Trophoblast cell (in vitro differentiated cells and primary cell): Measurements from ENCODE around the gene MFAP4.

ENCODE experiments used
- DNase-seq, 2 donors: peaks; one replicate each; pipeline ENCODE4 v3.0.0-alpha.2; 2016
- H2AFZ ChIP-seq: 2 replicates; pipeline ENCODE4 v1.6.1; 2013; ENCODE audit warnings: low read length, moderate library complexity, mild to moderate bottlenecking; ENCODE audit not compliant: insufficient read depth, poor library complexity
- H2AK5ac ChIP-seq: 2 replicates; pipeline ENCODE4 v1.6.1; 2013; ENCODE audit warnings: mild to moderate bottlenecking, low read length
- H2BK120ac ChIP-seq: 2 replicates; pipeline ENCODE4 v1.6.1; 2013; ENCODE audit warnings: low read length, mild to moderate bottlenecking, moderate library complexity; ENCODE audit not compliant: insufficient read depth, poor library complexity
- H2BK12ac ChIP-seq: 2 replicates; pipeline ENCODE4 v1.6.1; 2013; ENCODE audit warnings: mild to moderate bottlenecking, low read length, moderate library complexity
- H2BK5ac ChIP-seq: 2 replicates; pipeline ENCODE4 v1.6.1; 2013; ENCODE audit warnings: low read length, low read depth, moderate library complexity, mild to moderate bottlenecking; ENCODE audit not compliant: poor library complexity
- H3K14ac ChIP-seq: 2 replicates; pipeline ENCODE4 v1.6.1; 2013; ENCODE audit warnings: mild to moderate bottlenecking, low read length
- H3K18ac ChIP-seq: 2 replicates; pipeline ENCODE4 v1.6.1; 2013; ENCODE audit warnings: mild to moderate bottlenecking, low read length
- H3K23ac ChIP-seq: 2 replicates; pipeline ENCODE4 v1.6.1; 2013; ENCODE audit warnings: low read length
- H3K27ac ChIP-seq: 2 replicates; pipeline ENCODE4 v1.5.1; 2013; ENCODE audit warnings: low read depth, mild to moderate bottlenecking, inconsistent platforms, low read length, moderate library complexity
- H3K27me3 ChIP-seq: 2 replicates; pipeline ENCODE4 v1.6.1; 2013; ENCODE audit warnings: inconsistent platforms, mild to moderate bottlenecking, low read length, moderate library complexity; ENCODE audit not compliant: insufficient read depth
- H3K36me3 ChIP-seq, 2 experiments: 1 replicate in 1 of 2; 2 replicates in 1 of 2; pipeline ENCODE4 v1.6.1; 2013; ENCODE audit warnings: low read length in 2 of 2, mild to moderate bottlenecking in 2 of 2, moderate library complexity in 1 of 2; ENCODE audit not compliant: insufficient read depth in 2 of 2, control insufficient read depth in 1 of 2
- H3K4ac ChIP-seq: 2 replicates; pipeline ENCODE4 v1.6.1; 2013; ENCODE audit warnings: low read depth, mild to moderate bottlenecking, low read length, moderate library complexity
- H3K4me1 ChIP-seq, 2 experiments: 1 replicate in 1 of 2; 2 replicates in 1 of 2; pipeline ENCODE4 v1.6.1; 2013; ENCODE audit warnings: low read length in 2 of 2, mild to moderate bottlenecking in 2 of 2, moderate library complexity in 1 of 2; ENCODE audit not compliant: insufficient read depth in 2 of 2, control insufficient read depth in 1 of 2
- H3K4me2 ChIP-seq: 2 replicates; pipeline ENCODE4 v1.6.1; 2013; ENCODE audit warnings: inconsistent platforms, mild to moderate bottlenecking, low read length, moderate library complexity
- H3K4me3 ChIP-seq: 2 replicates; pipeline ENCODE4 v1.5.1; 2013; ENCODE audit warnings: mild to moderate bottlenecking, low read depth, low read length, inconsistent platforms
- H3K79me1 ChIP-seq: one replicate; pipeline ENCODE4 v1.6.1; 2013; ENCODE audit warnings: low read length
- H3K79me2 ChIP-seq: 2 replicates; pipeline ENCODE4 v1.6.1; 2013; ENCODE audit warnings: low read length, mild to moderate bottlenecking; ENCODE audit not compliant: control insufficient read depth, insufficient read depth, poor library complexity
- H3K9ac ChIP-seq: 2 replicates; pipeline ENCODE4 v1.6.1; 2013; ENCODE audit warnings: mild to moderate bottlenecking, low read length
- H3K9me3 ChIP-seq: 2 replicates; pipeline ENCODE4 v1.6.1; 2013; ENCODE audit warnings: low read depth, mild to moderate bottlenecking, control low read depth, inconsistent platforms, low read length; ENCODE audit not compliant: insufficient read depth
- H4K12ac ChIP-seq: 2 replicates; pipeline ENCODE4 v1.6.1; 2013; ENCODE audit warnings: low read depth, mild to moderate bottlenecking, low read length, moderate library complexity
- H4K8ac ChIP-seq: 2 replicates; pipeline ENCODE4 v1.6.1; 2013; ENCODE audit warnings: low read depth, mild to moderate bottlenecking, low read length, moderate library complexity
- H4K91ac ChIP-seq: one replicate; pipeline ENCODE4 v1.6.1; 2013; ENCODE audit warnings: low read depth, mild to moderate bottlenecking, low read length, moderate library complexity
- WGBS: extraction: QIAGEN DNeasy Blood & Tissue Kit; methylation state at CpG from one replicate; pipeline ENCODE4 v1.1.7; 2013; ENCODE audit warnings: missing lambda C conversion rate; ENCODE audit not compliant: insufficient read length, insufficient coverage; ENCODE audit errors: extremely low coverage; 5-methylcytosine and 5-hydroxymethylcytosine counted together

Gene MFAP4

GRCh38 chr17:19379361-19380065, 7.5 kb downstream of the MFAP4 start:
- H3K27me3 ChIP-seq = no peaks in the 10 kb centered on the region
- no peak overlapping the region for H4K91ac ChIP-seq
- no peak overlapping the region for H2BK120ac ChIP-seq
- peak overlapping the region; percentile 82 for H3K4me3 ChIP-seq
- H3K36me3 ChIP-seq = peaks cover 46 to 52% of the 10 kb centered on the region in 2 experiments
- H2AFZ ChIP-seq = no peak overlapping the region
- H4K12ac ChIP-seq = no peak overlapping the region
- peaks cover 6% of the 10 kb centered on the region for H3K79me1 ChIP-seq
- no peak overlapping the region for H3K14ac ChIP-seq
- H4K8ac ChIP-seq = no peak overlapping the region
- WGBS = no CpG with 5 or more reads among the region's 13 CpGs
- H3K23ac ChIP-seq = no peak overlapping the region
- H2BK12ac ChIP-seq = no peak overlapping the region
- peaks cover 6 to 7% of the 10 kb centered on the region in 2 experiments for H3K4me1 ChIP-seq
- H3K4ac ChIP-seq = peak overlapping the region; percentile 48
- peaks cover 9% of the 10 kb centered on the region for H3K79me2 ChIP-seq
- no peak overlapping the region for H3K18ac ChIP-seq
- no peak overlapping the region for H2BK5ac ChIP-seq
- H3K4me2 ChIP-seq = peak overlapping the region; percentile 65
- H3K27ac ChIP-seq = no peak overlapping the region
- H3K9me3 ChIP-seq = no peaks in the 10 kb centered on the region
- DNase-seq = no peak
- H3K9ac ChIP-seq = peak overlapping the region; percentile 33
- no peak overlapping the region for H2AK5ac ChIP-seq

- Histone ChIP-seq H3K23ac (no peak within 1 kb of the TSS), H3K79me2 (peaks cover 9% of the 10 kb centered on the region), H2AFZ (peak within 1 kb of the TSS; percentile 9), H4K8ac (peak within 1 kb of the TSS; percentile 75), H3K4ac (peak within 1 kb of the TSS; percentile 48), H3K4me2 (peak within 1 kb of the TSS; percentile 73), H3K18ac (peak within 1 kb of the TSS; percentile 51), H2BK120ac (peak within 1 kb of the TSS; percentile 81), H2BK5ac (peak within 1 kb of the TSS; percentile 82), H3K79me1 (peaks cover 6% of the 10 kb centered on the region), H3K9ac (peak within 1 kb of the TSS; percentile 50), H4K91ac (peak within 1 kb of the TSS; percentile 56), H3K4me3 (peak within 1 kb of the TSS; percentile 82), H3K4me1 (peaks cover 6 to 7% of the 10 kb centered on the region in 2 experiments), H2BK12ac (no peak within 1 kb of the TSS), H3K27me3 (no peaks in the 10 kb centered on the region), H3K14ac (peak within 1 kb of the TSS; percentile 79), H4K12ac (peak within 1 kb of the TSS; percentile 30), H2AK5ac (peak within 1 kb of the TSS; percentile 9), H3K36me3 (peaks cover 37 to 44% of the 10 kb centered on the region in 2 experiments), H3K9me3 (no peaks in the 10 kb centered on the region), H3K27ac (peak within 1 kb of the TSS; percentile 97)
- DNase-seq = peak in 1 of 2 donors; percentile 14
- WGBS = no CpG with 5 or more reads among the region's 69 CpGs
These were observed 8.3 kb downstream of the MFAP4 start, which contains the start of gene MAPK7 for GRCh38 chr17:19378416-19379360. Gene MAPK7 (plus strand): TSS chr17:19378498. CDS start chr17:19378901, 403 bp downstream.

- peak overlapping the region; percentile 51 for H3K18ac ChIP-seq
- H3K4me3 ChIP-seq = peak overlapping the region; percentile 77
- peak overlapping the region; percentile 81 for H2BK120ac ChIP-seq
- peak overlapping the region; percentile 33 for H4K91ac ChIP-seq
- WGBS = no CpG with 5 or more reads among the region's 67 CpGs
- H2AFZ ChIP-seq = peak overlapping the region; percentile 9
- peak overlapping the region; percentile 5 for H4K12ac ChIP-seq
- H3K79me1 ChIP-seq = peaks cover 6% of the 10 kb centered on the region
- H3K9me3 ChIP-seq = no peaks in the 10 kb centered on the region
- H3K4me2 ChIP-seq = peak overlapping the region; percentile 73
- peak overlapping the region; percentile 79 for H3K14ac ChIP-seq
- H2BK12ac ChIP-seq = no peak overlapping the region
- H3K79me2 ChIP-seq = peaks cover 9% of the 10 kb centered on the region
- H2BK5ac ChIP-seq = peak overlapping the region; percentile 82
- H3K36me3 ChIP-seq = peaks cover 30 to 36% of the 10 kb centered on the region in 2 experiments
- H3K4ac ChIP-seq = peak overlapping the region; percentile 36
- H3K27me3 ChIP-seq = no peaks in the 10 kb centered on the region
- H3K4me1 ChIP-seq = peaks cover 6 to 7% of the 10 kb centered on the region in 2 experiments
- peak overlapping the region; percentile 18 for H3K9ac ChIP-seq
- peak overlapping the region; percentile 97 for H3K27ac ChIP-seq
- H4K8ac ChIP-seq = peak overlapping the region; percentile 75
- DNase-seq = peak; percentile 99
- H3K23ac ChIP-seq = no peak overlapping the region
- H2AK5ac ChIP-seq = no peak overlapping the region
These were observed 9.2 kb downstream of the MFAP4 start for GRCh38 chr17:19377602-19378415.

- Histone ChIP-seq H3K4me2 (peak overlapping the region; percentile 73), H3K23ac (no peak overlapping the region), H3K4ac (no peak overlapping the region), H4K12ac (no peak overlapping the region), H3K9ac (no peak overlapping the region), H4K8ac (no peak overlapping the region), H3K14ac (no peak overlapping the region), H3K79me2 (peaks cover 9% of the 10 kb centered on the region), H2AFZ (no peak overlapping the region), H3K4me3 (no peak overlapping the region), H2AK5ac (no peak overlapping the region), H3K4me1 (peaks cover 6 to 7% of the 10 kb centered on the region in 2 experiments), H3K9me3 (no peaks in the 10 kb centered on the region), H3K36me3 (peaks cover 20 to 26% of the 10 kb centered on the region in 2 experiments), H2BK12ac (no peak overlapping the region), H3K79me1 (peaks cover 6% of the 10 kb centered on the region), H3K18ac (no peak overlapping the region), H3K27ac (no peak overlapping the region), H3K27me3 (no peaks in the 10 kb centered on the region), H4K91ac (no peak overlapping the region), H2BK5ac (no peak overlapping the region), H2BK120ac (no peak overlapping the region)
- no CpG with 5 or more reads among the region's 2 CpGs for WGBS
- DNase-seq = peak; percentile 15 to 59
These were observed 10.2 kb downstream of the MFAP4 start for GRCh38 chr17:19376811-19377210.
